Measurements from ENCODE around the gene ALLC. TPM values are rescaled to one million over a fixed set of nuclear protein-coding genes. Genes with fewer than 3 reads are reported as not detected.

Gene ALLC
- total and polyA plus RNA-seq, 2 donors (not counting 1 experiment from before 2014, with no cell fraction given), result not detected

DNA sequence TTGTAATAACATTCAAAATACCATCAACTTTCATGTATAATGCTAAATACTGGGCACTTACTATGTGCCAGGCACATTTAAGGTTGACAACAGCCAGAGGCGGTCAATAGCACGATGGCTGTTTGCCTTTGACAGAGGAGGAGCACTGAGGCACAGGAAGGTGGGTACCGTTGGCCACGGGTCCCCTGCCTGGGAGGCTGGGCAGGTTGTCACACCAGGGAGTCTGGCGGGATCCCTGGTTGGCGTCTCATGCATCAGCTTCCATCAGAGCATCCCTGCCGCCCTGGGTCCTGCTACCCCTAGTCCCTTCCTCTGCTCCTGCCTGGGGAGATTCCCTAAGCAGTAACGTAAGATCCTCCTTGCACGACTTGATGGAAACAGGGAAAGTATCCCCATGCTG lies 19.4 kb downstream of the ALLC start:
- H3K27ac Mint-ChIP-seq, result no peak overlapping the region
- Histone ChIP-seq H3K9ac (ENCODE audit: low read length) (no peak overlapping the region), H3K9me3 (ENCODE audit: control extremely low read depth in 1 of 3, control insufficient read depth in 2 of 3, insufficient read depth in 1 of 3, low read length in 2 of 3) (no peaks in the 10 kb centered on the region), H3K4me1 (ENCODE audit: control insufficient read depth in 2 of 2, insufficient read depth in 2 of 2, low read length in 2 of 2) (no peaks in the 10 kb centered on the region), H3K27me3 (replicated peaks in 1 of 4; ENCODE audit: control extremely low read depth in 1 of 4, control insufficient read depth in 3 of 4, insufficient read depth in 4 of 4, low read length in 3 of 4) (no peaks in the 10 kb centered on the region), H3K36me3 (replicated peaks in 1 of 2; ENCODE audit: control extremely low read depth in 1 of 2, control insufficient read depth in 1 of 2, extremely low read depth in 1 of 2, insufficient read depth in 2 of 2, low read length in 1 of 2) (no peaks in the 10 kb centered on the region), H3K4me2 (replicated peaks; ENCODE audit: low read depth, low read length, poor library complexity, severe bottlenecking) (no peak overlapping the region), H3K4me3 (ENCODE audit: control extremely low read depth in 1 of 5, extremely low read depth in 1 of 5, insufficient read depth in 1 of 5, low read depth in 2 of 5, low read length in 4 of 5) (no peak overlapping the region), H3K79me2 (ENCODE audit: control insufficient read depth, insufficient read depth, low read length) (no peaks in the 10 kb centered on the region), H2AFZ (ENCODE audit: insufficient read depth, low read depth, low read length, poor library complexity, severe bottlenecking) (no peak overlapping the region), H4K20me1 (ENCODE audit: control insufficient read depth, insufficient read depth, low read length, poor library complexity, severe bottlenecking) (no peaks in the 10 kb centered on the region), H3K27ac (ENCODE audit: low read length in 2 of 2) (no peak overlapping the region)
- H3K4me3 Mint-ChIP-seq, result no peak overlapping the region
- WGBS (ENCODE audit: insufficient coverage), result 97% methylated on average over 9 of the region's 9 CpGs
- CTCF ChIA-PET, result no interaction called here
- H3K4me1 Mint-ChIP-seq, result no peaks in the 10 kb centered on the region
- TF ChIP-seq, protein P1, sequence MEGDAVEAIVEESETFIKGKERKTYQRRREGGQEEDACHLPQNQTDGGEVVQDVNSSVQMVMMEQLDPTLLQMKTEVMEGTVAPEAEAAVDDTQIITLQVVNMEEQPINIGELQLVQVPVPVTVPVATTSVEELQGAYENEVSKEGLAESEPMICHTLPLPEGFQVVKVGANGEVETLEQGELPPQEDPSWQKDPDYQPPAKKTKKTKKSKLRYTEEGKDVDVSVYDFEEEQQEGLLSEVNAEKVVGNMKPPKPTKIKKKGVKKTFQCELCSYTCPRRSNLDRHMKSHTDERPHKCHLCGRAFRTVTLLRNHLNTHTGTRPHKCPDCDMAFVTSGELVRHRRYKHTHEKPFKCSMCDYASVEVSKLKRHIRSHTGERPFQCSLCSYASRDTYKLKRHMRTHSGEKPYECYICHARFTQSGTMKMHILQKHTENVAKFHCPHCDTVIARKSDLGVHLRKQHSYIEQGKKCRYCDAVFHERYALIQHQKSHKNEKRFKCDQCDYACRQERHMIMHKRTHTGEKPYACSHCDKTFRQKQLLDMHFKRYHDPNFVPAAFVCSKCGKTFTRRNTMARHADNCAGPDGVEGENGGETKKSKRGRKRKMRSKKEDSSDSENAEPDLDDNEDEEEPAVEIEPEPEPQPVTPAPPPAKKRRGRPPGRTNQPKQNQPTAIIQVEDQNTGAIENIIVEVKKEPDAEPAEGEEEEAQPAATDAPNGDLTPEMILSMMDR (IDR thresholded peaks at IDR 0.05), result no peak
- no peak for TF ChIP-seq EZH2 (IDR thresholded peaks at IDR 0.05; ENCODE audit: borderline replicate concordance, insufficient read depth, low read depth, low read length, poor library complexity, severe bottlenecking)
- POLR2A ChIA-PET, result no interaction called here
- intact Hi-C loops (cut with micrococcal nuclease), result no loop called here
- H3K9me3 Mint-ChIP-seq (ENCODE audit: insufficient read depth), result no peaks in the 10 kb centered on the region
- DNase-seq (no peak), ATAC-seq (ENCODE audit: low read depth) (no peak)
- peaks cover 3% of the 10 kb centered on the region for H3K27me3 Mint-ChIP-seq

DNA sequence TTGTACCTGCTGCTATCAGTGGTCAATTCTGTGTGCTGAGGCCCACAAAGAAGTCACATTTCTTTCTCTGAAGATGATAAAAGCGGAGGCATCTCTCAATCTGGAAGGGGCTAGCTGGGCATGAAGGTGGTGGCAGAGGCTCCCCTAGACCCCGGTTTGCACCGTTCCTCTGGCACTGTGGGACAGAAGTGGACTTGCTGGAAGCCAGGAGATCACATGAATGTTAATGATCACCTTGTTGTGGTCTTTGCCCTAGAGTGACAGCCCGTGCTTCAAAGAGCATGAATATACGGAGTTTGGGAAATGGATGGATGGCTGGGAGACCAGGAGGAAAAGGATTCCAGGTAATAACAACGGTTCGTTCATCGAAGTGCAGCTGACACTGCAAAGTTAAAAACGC lies 20.2 kb downstream of the ALLC start:
- Histone ChIP-seq H3K4me2 (replicated peaks; ENCODE audit: low read depth, low read length, poor library complexity, severe bottlenecking) (no peak overlapping the region), H2AFZ (ENCODE audit: insufficient read depth, low read depth, low read length, poor library complexity, severe bottlenecking) (no peak overlapping the region), H3K9me3 (ENCODE audit: control extremely low read depth in 1 of 3, control insufficient read depth in 2 of 3, insufficient read depth in 1 of 3, low read length in 2 of 3) (no peaks in the 10 kb centered on the region), H3K27me3 (replicated peaks in 1 of 4; ENCODE audit: control extremely low read depth in 1 of 4, control insufficient read depth in 3 of 4, insufficient read depth in 4 of 4, low read length in 3 of 4) (no peaks in the 10 kb centered on the region), H3K27ac (ENCODE audit: low read length in 2 of 2) (no peak overlapping the region), H3K79me2 (ENCODE audit: control insufficient read depth, insufficient read depth, low read length) (no peaks in the 10 kb centered on the region), H4K20me1 (ENCODE audit: control insufficient read depth, insufficient read depth, low read length, poor library complexity, severe bottlenecking) (no peaks in the 10 kb centered on the region), H3K36me3 (replicated peaks in 1 of 2; ENCODE audit: control extremely low read depth in 1 of 2, control insufficient read depth in 1 of 2, extremely low read depth in 1 of 2, insufficient read depth in 2 of 2, low read length in 1 of 2) (no peaks in the 10 kb centered on the region), H3K4me1 (ENCODE audit: control insufficient read depth in 2 of 2, insufficient read depth in 2 of 2, low read length in 2 of 2) (no peaks in the 10 kb centered on the region), H3K9ac (ENCODE audit: low read length) (no peak overlapping the region), H3K4me3 (ENCODE audit: control extremely low read depth in 1 of 5, extremely low read depth in 1 of 5, insufficient read depth in 1 of 5, low read depth in 2 of 5, low read length in 4 of 5) (no peak overlapping the region)
- H3K27ac Mint-ChIP-seq, result no peak overlapping the region
- POLR2A ChIA-PET, result no interaction called here
- TF ChIP-seq, protein P1 (IDR thresholded peaks at IDR 0.05), result no peak
- no peak for TF ChIP-seq EZH2 (IDR thresholded peaks at IDR 0.05; ENCODE audit: borderline replicate concordance, insufficient read depth, low read depth, low read length, poor library complexity, severe bottlenecking)
- ATAC-seq (ENCODE audit: low read depth) (no peak), DNase-seq (no peak)
- intact Hi-C loops (cut with micrococcal nuclease), result no loop called here
- H3K4me3 Mint-ChIP-seq, result no peak overlapping the region
- H3K27me3 Mint-ChIP-seq, result peaks cover 3% of the 10 kb centered on the region
- no peaks in the 10 kb centered on the region for H3K9me3 Mint-ChIP-seq (ENCODE audit: insufficient read depth)
- no peaks in the 10 kb centered on the region for H3K4me1 Mint-ChIP-seq
- 91% methylated on average over 9 of the region's 9 CpGs for WGBS (ENCODE audit: insufficient coverage)
- CTCF ChIA-PET, result no interaction called here
